Fibroblast of the aortic adventitia (primary cell): ENCODE results near the gene PDZD2. TPM values are rescaled to one million over a fixed set of nuclear protein-coding genes. Genes with fewer than 3 reads are reported as not detected.

ENCODE experiments used
- DNase-seq: peaks from one replicate; pipeline ENCODE4 v3.0.0-alpha.2; 2010; ENCODE audit warnings: low read depth
- H3K4me3 ChIP-seq: 2 replicates; pipeline ENCODE4 v1.5.1; 2011; ENCODE audit warnings: low read depth, mild to moderate bottlenecking, control low read depth, low read length, moderate library complexity
- CTCF ChIP-seq: IDR thresholded peaks from 2 replicates; pipeline ENCODE4 v1.5.1; 2011; ENCODE audit warnings: mild to moderate bottlenecking, low read length, control low read depth, inconsistent platforms; ENCODE audit not compliant: insufficient read depth
- total RNA-seq: library from RNA; depleted of rRNA; stranded (reverse); fragments of >200 nt; gene quantifications from 2 replicates; pipeline ENCODE4 v1.2.3, GENCODE V29; 2012; ENCODE audit warnings: low replicate concordance

PDZD2 gene
- total RNA-seq, 1 donor: under 0.01 TPM

- no peak for TF ChIP-seq CTCF
- no peak for DNase-seq
- H3K4me3 ChIP-seq: no peak overlapping the region
These were observed 114.9 kb downstream of the PDZD2 start for GRCh38 chr5:31753700-31754357.

GRCh38 chr5:31754358-31754704 lies 115.4 kb downstream of the PDZD2 start:
- no peak for DNase-seq
- no peak overlapping the region for H3K4me3 ChIP-seq
- no peak for TF ChIP-seq CTCF

GRCh38 chr5:31754741-31755675 lies 116.1 kb downstream of the PDZD2 start:
- TF ChIP-seq CTCF: no peak
- no peak overlapping the region for H3K4me3 ChIP-seq
- no peak for DNase-seq

GRCh38 chr5:31755676-31756230 lies 116.8 kb downstream of the PDZD2 start:
- no peak for DNase-seq
- TF ChIP-seq CTCF: no peak
- H3K4me3 ChIP-seq: no peak overlapping the region

- TF ChIP-seq CTCF: no peak
- no peak for DNase-seq
- no peak overlapping the region for H3K4me3 ChIP-seq
These were observed 118.9 kb downstream of the PDZD2 start for GRCh38 chr5:31757806-31758205.

GRCh38 chr5:31758803-31759425 lies 120.0 kb downstream of the PDZD2 start:
- no peak for DNase-seq
- TF ChIP-seq CTCF: no peak

More at GRCh38 chr5:31758803-31759425, 120.0 kb downstream of the PDZD2 start:
- no peak overlapping the region for H3K4me3 ChIP-seq
